ENCODE results near the gene MRPS7. TPM values are rescaled to one million over a fixed set of nuclear protein-coding genes. Genes with fewer than 3 reads are reported as not detected.

The MRPS7 gene
- total RNA-seq, 3 donors from 2014 or later: 37.0 to 46.5 (median 40.1) TPM

DNA sequence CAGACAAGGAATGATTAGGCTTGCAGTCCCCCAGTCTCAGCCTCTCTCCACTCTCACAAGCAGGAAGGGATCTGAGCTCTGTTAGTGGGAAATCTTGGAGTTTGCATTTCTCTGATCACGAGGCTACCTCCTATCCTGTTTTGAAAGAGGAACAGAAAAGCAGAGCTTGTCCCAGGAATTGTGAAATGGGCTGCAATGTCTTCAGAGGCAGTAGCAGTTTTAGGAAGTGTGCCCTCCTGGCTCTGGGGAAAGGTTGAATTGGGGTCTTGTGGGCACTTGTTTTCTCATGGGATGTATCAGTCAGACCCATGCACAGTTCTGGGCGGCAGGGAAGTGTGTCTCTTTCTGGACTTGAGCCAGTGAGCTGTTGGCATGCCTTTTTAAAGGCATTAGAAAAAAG, 33.4 kb upstream of the MRPS7 start:
- Histone ChIP-seq H3K4me3 (no peak overlapping the region), H3K36me3 (peaks cover 17% of the 10 kb centered on the region), H3K27me3 (no peaks in the 10 kb centered on the region), H3K27ac (peak overlapping the region in 1 of 2 donors; percentile 28), H3K9me3 (no peaks in the 10 kb centered on the region), H3K4me1 (no peaks in the 10 kb centered on the region)
- no peak for DNase-seq (ENCODE audit: low spot score in 2 of 2)
- no peak for TF ChIP-seq POLR2A (IDR thresholded peaks at IDR 0.05)
- intact Hi-C loops (cut with DNase I; ENCODE audit: low total_unique reads): no loop called here

DNA sequence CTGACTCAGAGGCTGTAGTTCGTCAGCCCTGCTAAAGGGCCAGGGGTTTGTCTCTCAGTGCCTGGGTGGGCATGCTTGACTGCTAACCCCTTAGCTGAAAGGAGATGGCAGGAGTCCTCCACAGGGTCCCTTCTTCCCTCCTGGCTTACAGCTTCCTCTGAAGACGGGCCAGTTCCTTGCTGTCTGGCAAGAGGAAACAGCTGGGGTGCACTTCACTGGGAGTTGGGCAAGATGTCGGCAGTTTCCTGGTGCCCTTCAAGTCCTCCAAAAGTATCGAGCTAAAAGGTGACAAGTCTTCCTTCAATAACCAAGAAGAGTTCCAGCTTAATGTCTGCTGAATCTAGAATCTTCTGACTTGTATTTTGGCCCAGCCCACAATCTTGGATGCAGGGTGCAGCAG, 32.8 kb upstream of the MRPS7 start:
- H3K36me3 ChIP-seq: peaks cover 17% of the 10 kb centered on the region
- intact Hi-C loops (cut with DNase I; ENCODE audit: low total_unique reads): no loop called here

DNA sequence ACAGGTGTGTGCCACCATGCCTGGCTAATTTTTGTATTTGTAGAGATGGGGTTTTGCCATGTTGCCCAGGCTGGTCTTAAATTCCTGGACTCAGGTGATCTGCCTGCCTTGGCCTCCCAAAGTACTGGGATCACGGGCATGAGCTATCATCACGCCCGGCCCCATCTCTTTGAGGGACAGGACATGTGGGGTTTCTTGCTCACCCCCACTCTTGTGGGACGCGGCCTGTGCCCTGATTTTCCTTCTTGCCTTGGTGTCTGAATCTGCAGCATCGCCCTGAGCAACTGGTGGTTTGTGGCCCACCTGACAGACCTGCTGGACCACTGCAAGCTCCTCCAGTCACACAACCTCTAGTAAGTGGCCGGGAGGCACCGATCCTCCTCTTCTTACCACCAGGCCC, 30.6 kb upstream of the MRPS7 start:
- DNase-seq (ENCODE audit: low spot score in 2 of 2): no peak
- no peak overlapping the region for H3K4me3 ChIP-seq
- no peak for TF ChIP-seq POLR2AphosphoS5 (IDR thresholded peaks at IDR 0.05)
- TF ChIP-seq, protein P1, sequence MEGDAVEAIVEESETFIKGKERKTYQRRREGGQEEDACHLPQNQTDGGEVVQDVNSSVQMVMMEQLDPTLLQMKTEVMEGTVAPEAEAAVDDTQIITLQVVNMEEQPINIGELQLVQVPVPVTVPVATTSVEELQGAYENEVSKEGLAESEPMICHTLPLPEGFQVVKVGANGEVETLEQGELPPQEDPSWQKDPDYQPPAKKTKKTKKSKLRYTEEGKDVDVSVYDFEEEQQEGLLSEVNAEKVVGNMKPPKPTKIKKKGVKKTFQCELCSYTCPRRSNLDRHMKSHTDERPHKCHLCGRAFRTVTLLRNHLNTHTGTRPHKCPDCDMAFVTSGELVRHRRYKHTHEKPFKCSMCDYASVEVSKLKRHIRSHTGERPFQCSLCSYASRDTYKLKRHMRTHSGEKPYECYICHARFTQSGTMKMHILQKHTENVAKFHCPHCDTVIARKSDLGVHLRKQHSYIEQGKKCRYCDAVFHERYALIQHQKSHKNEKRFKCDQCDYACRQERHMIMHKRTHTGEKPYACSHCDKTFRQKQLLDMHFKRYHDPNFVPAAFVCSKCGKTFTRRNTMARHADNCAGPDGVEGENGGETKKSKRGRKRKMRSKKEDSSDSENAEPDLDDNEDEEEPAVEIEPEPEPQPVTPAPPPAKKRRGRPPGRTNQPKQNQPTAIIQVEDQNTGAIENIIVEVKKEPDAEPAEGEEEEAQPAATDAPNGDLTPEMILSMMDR (IDR thresholded peaks at IDR 0.05): no peak

More for the DNA sequence above, 32.8 kb upstream of the MRPS7 start:
- no peaks in the 10 kb centered on the region for H3K9me3 ChIP-seq
- no peaks in the 10 kb centered on the region for H3K4me1 ChIP-seq
- H3K27ac ChIP-seq: peak overlapping the region in 1 of 2 donors; percentile 48
- TF ChIP-seq POLR2A (IDR thresholded peaks at IDR 0.05) (no peak), POLR2AphosphoS5 (IDR thresholded peaks at IDR 0.05) (no peak)
- H3K27me3 ChIP-seq: no peaks in the 10 kb centered on the region
- DNase-seq (ENCODE audit: low spot score in 2 of 2): no peak
- no peak overlapping the region for H3K4me3 ChIP-seq

DNA sequence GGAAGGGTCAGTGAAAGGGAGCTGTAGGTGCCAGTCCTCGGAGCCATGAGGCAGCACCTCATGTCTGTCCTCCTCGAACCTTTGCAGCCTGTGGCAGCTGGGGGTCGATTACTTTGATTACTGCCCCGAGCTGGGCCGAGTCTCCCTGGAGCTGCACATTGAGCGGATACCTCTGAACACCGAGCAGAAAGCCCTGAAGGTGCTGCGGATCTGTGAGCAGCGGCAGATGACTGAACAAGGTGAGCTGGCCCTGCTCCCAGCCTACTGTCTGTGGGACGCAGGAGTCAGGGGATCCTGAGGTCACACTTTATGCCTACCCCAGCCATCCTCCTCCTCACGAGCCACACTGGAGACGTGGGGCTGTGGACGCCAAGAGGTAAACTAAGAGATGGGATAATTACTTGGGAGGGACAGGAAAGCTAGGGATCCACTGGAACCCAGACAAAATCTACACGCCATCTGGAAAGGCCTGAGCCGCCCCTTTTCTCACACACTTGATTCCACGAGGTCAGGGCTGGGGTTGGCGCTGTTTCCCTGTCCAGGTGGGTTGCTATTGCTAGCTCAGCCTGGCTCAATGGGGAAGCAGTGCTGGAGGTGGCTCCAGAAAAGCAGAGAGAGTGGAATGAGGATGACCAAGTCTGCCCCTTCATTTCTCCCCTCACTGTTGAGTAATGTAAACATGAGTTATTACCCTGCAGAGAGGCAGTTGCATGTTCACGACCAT, 29.8 kb upstream of the MRPS7 start:
- H3K4me1 ChIP-seq: no peaks in the 10 kb centered on the region
- TF ChIP-seq POLR2A (IDR thresholded peaks at IDR 0.05) (no peak), POLR2AphosphoS5 (IDR thresholded peaks at IDR 0.05) (no peak)
- TF ChIP-seq, protein P1 (IDR thresholded peaks at IDR 0.05): no peak
- no peaks in the 10 kb centered on the region for H3K27me3 ChIP-seq
- H3K4me3 ChIP-seq: no peak overlapping the region
- no peaks in the 10 kb centered on the region for H3K9me3 ChIP-seq
- H3K36me3 ChIP-seq: peaks cover 12% of the 10 kb centered on the region
- intact Hi-C loops (cut with DNase I; ENCODE audit: low total_unique reads): no loop called here
- DNase-seq (ENCODE audit: low spot score in 2 of 2): no peak
- no peak overlapping the region for H3K27ac ChIP-seq

More for the DNA sequence above, 30.6 kb upstream of the MRPS7 start:
- Histone ChIP-seq H3K27me3 (no peaks in the 10 kb centered on the region), H3K4me1 (no peaks in the 10 kb centered on the region), H3K9me3 (no peaks in the 10 kb centered on the region), H3K36me3 (peaks cover 15% of the 10 kb centered on the region), H3K27ac (no peak overlapping the region)
- intact Hi-C loops (cut with DNase I; ENCODE audit: low total_unique reads): no loop called here

DNA sequence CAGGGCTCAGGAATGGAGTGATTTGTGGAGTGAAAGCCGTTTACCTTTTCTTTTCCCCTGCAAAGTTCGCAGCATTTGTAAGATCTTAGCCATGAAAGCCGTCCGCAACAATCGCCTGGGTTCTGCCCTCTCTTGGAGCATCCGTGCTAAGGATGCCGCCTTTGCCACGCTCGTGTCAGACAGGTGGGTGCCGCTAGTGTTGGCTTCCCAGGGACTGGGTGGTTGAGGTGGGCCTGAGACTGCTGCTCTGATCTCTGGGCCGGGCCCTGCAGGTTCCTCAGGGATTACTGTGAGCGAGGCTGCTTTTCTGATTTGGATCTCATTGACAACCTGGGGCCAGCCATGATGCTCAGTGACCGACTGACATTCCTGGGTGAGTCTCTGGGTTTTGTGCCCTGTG, 28.9 kb upstream of the MRPS7 start:
- intact Hi-C loops (cut with DNase I; ENCODE audit: low total_unique reads): no loop called here
- H3K36me3 ChIP-seq: peaks cover 12% of the 10 kb centered on the region

More for the DNA sequence above, 28.9 kb upstream of the MRPS7 start:
- no peaks in the 10 kb centered on the region for H3K27me3 ChIP-seq
- TF ChIP-seq POLR2A (IDR thresholded peaks at IDR 0.05): no peak
- TF ChIP-seq, protein P1 (IDR thresholded peaks at IDR 0.05): no peak
- no peak for TF ChIP-seq POLR2AphosphoS5 (IDR thresholded peaks at IDR 0.05)
- no peak overlapping the region for H3K4me3 ChIP-seq
- no peak for DNase-seq (ENCODE audit: low spot score in 2 of 2)
- H3K9me3 ChIP-seq: no peaks in the 10 kb centered on the region
- H3K4me1 ChIP-seq: no peaks in the 10 kb centered on the region
- no peak overlapping the region for H3K27ac ChIP-seq

Measured in breast epithelium (tissue), 4 donors.